ENCODE measurements around the gene IER3. TPM values are rescaled to one million over a fixed set of nuclear protein-coding genes. Genes with fewer than 3 reads are reported as not detected.

Gene IER3
- total and polyA plus RNA-seq, 2 of the 13 experiments (the other 11 are each of a cell fraction or from before 2014, with no cell fraction given), result 51.1 to 131 TPM

DNA sequence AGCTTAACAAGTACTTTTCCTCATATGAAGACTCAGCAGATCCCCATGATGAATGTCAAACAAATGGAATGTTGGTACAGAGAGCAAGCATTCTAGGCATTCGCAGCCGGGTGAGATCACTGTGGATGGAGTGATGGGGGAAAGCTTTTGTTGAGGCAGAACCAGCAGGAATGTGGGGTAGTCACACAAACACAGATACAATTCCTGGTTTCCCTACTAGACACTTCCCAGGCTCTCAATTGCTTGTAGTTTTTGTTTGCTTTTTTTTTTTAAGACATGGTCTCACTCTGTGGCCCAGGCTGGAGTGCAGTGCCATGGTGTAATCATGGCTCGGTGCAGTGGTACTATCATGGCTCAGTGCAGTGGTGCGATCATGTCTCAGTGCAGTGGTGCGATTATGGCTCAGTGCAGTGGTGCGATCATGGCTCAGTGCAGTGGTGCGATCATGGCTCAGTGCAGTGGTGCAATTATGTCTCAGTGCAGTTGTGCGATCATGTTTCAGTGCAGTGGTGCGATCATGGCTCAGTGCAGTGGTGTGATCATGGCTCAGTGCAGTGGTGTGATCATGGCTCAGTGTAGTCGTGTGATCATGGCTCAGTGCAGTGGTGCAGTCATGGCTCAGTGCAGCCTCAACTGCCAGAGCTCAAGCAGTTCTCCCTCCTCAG, 15.4 kb upstream of the IER3 start (continued):
- TF ChIP-seq, protein P1, sequence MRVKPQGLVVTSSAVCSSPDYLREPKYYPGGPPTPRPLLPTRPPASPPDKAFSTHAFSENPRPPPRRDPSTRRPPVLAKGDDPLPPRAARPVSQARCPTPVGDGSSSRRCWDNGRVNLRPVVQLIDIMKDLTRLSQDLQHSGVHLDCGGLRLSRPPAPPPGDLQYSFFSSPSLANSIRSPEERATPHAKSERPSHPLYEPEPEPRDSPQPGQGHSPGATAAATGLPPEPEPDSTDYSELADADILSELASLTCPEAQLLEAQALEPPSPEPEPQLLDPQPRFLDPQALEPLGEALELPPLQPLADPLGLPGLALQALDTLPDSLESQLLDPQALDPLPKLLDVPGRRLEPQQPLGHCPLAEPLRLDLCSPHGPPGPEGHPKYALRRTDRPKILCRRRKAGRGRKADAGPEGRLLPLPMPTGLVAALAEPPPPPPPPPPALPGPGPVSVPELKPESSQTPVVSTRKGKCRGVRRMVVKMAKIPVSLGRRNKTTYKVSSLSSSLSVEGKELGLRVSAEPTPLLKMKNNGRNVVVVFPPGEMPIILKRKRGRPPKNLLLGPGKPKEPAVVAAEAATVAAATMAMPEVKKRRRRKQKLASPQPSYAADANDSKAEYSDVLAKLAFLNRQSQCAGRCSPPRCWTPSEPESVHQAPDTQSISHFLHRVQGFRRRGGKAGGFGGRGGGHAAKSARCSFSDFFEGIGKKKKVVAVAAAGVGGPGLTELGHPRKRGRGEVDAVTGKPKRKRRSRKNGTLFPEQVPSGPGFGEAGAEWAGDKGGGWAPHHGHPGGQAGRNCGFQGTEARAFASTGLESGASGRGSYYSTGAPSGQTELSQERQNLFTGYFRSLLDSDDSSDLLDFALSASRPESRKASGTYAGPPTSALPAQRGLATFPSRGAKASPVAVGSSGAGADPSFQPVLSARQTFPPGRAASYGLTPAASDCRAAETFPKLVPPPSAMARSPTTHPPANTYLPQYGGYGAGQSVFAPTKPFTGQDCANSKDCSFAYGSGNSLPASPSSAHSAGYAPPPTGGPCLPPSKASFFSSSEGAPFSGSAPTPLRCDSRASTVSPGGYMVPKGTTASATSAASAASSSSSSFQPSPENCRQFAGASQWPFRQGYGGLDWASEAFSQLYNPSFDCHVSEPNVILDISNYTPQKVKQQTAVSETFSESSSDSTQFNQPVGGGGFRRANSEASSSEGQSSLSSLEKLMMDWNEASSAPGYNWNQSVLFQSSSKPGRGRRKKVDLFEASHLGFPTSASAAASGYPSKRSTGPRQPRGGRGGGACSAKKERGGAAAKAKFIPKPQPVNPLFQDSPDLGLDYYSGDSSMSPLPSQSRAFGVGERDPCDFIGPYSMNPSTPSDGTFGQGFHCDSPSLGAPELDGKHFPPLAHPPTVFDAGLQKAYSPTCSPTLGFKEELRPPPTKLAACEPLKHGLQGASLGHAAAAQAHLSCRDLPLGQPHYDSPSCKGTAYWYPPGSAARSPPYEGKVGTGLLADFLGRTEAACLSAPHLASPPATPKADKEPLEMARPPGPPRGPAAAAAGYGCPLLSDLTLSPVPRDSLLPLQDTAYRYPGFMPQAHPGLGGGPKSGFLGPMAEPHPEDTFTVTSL (CRISPR knock-in tag; IDR thresholded peaks at IDR 0.05; ENCODE audit: borderline replicate concordance), result no peak
- TF ChIP-seq ZNF468 (CRISPR knock-in tag; IDR thresholded peaks at IDR 0.05), result no peak
- no peak for TF ChIP-seq ZNF17 (CRISPR knock-in tag; IDR thresholded peaks at IDR 0.05)
- no peak for TF ChIP-seq HMGXB4 (CRISPR knock-in tag; IDR thresholded peaks at IDR 0.05; ENCODE audit: borderline replicate concordance in 1 of 2, low read depth in 1 of 2)
- TF ChIP-seq ZFAT (CRISPR knock-in tag; conservative IDR thresholded peaks at IDR 0.05), result no peak
- TF ChIP-seq ATF7 (IDR thresholded peaks at IDR 0.05), result peak; percentile 47; the same call in 1 of the 2 replicates
- peak; percentile 69 for TF ChIP-seq ATF7 (CRISPR knock-in tag; IDR thresholded peaks at IDR 0.05)
- TF ChIP-seq ZNF713 (CRISPR knock-in tag; IDR thresholded peaks at IDR 0.05), result no peak
- TF ChIP-seq RFX1 (IDR thresholded peaks at IDR 0.05), result no peak
- TF ChIP-seq ATF3 (CRISPR knock-in tag; IDR thresholded peaks at IDR 0.05), result peak; percentile 80
- no peak for TF ChIP-seq ARHGAP35 (CRISPR knock-in tag; IDR thresholded peaks at IDR 0.05; ENCODE audit: borderline replicate concordance)
- TF ChIP-seq NFIC (IDR thresholded peaks at IDR 0.05; ENCODE audit: low read length), result peak; percentile 39; the same call in 1 of the 2 replicates
- no peak for TF ChIP-seq BATF2 (CRISPR knock-in tag; IDR thresholded peaks at IDR 0.05)
- TF ChIP-seq ZMYM4 (CRISPR knock-in tag; IDR thresholded peaks at IDR 0.05), result 0 out of 2 replicates have a peak, but pooled peaks have one; percentile 36
- TF ChIP-seq PHB2 (IDR thresholded peaks at IDR 0.05; ENCODE audit: partially characterized antibody), result no peak
- TF ChIP-seq HOXA3 (CRISPR knock-in tag; IDR thresholded peaks at IDR 0.05), result 0 out of 2 replicates have a peak, but pooled peaks have one; percentile 11
- TF ChIP-seq ZNF326 (CRISPR knock-in tag; IDR thresholded peaks at IDR 0.05; ENCODE audit: borderline replicate concordance), result no peak
